ENCODE data around the gene NSDHL. TPM values are rescaled to one million over a fixed set of nuclear protein-coding genes. Genes with fewer than 3 reads are reported as not detected.

NSDHL gene
- total RNA-seq, 1 donor: 11.6 TPM

DNA sequence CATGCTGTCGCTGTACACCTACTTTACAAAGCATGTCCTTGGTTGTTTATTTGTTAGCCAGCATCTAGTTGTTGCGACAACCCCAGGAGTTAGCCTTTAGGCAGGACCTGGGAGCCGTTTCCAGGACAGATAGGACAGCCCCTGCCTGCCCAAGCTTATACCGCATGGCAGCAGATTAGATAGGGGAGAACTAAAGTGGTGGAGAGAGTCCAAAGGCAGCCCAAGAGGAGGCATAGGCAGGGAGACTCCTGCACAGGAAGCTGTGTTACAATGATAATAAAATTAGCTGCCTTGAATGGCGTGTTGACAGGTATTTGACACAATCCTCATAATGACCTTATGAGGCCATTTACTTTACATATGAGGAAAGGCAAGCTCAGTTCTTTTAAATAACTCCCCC lies 13.0 kb downstream of the NSDHL start:
- DNase-seq (ENCODE audit: low read depth in 2 of 3, low spot score in 2 of 3): peak in 1 of 3 donors; percentile 5

DNA sequence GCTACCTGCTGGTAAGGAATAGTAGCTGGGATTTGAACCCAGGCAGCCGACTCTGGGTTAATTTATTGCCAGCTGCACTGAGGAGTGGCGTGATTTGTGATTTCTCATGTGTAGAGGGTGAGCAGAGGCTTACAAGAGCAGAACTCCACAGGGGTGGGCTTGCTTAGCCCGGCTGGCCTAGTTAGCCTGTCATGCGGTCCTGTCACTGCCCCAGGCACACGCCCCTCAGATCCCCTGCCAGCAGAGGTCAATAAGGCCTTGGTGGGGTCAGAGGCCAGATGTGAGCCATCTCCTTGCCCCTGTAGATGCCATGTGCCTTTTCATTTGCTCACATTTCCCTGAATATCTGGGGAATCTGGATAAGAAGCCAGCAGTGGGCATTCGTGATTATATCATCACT lies 13.4 kb downstream of the NSDHL start:
- DNase-seq (ENCODE audit: low read depth in 2 of 3, low spot score in 2 of 3): no peak

DNA sequence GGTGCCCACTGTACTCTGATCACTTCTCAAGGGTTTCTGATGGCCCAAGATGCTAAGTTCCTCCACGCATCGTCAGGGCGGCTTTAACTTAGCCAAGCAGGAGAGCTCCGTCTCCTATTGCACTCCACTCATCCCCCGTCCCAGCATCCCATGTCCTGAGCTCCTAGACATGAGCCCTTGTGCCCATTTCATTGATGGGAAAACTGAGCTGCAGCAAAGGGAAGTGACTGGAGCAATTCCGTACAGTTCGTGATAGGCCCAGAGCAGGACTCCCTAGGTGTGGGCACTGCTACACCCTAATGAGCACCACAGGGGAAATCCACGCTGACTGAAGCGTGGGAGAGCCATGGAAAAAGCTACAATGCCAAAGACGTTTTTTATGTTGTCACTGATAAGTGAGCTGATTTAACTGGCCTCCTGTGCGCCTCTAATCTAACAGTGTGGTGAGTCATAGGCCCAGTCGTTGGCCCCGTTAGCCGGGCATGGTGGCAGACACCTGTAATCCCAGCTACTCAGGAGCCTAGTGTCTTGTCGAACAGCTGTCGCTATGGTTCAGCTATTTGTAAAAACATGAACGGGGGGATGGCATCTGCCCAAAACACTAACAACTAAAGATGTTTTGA lies 14.9 kb downstream of the NSDHL start:
- DNase-seq (ENCODE audit: low read depth in 2 of 3, low spot score in 2 of 3): no peak

DNA sequence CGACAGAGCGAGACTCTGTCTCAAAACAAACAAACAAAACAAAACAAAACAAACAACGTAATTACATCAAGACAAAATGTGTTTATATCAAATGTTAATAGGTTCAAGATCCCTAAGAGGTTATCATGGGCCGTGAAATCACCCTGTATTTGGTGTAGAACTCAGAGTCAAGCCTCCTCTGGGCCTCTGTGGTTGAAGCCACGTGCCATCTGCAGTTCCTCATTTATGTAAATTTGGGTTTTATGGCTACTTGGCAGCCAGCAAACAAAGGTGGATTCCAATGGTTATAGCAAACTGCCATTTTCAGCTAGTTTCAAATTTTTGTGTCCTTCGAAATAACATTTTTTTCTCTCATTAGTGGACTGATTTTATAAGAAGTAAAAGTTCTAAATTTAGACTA lies 16.4 kb downstream of the NSDHL start:
- DNase-seq (ENCODE audit: low read depth in 2 of 3, low spot score in 2 of 3): peak in 2 of 3 donors; percentile 9 to 48

DNA sequence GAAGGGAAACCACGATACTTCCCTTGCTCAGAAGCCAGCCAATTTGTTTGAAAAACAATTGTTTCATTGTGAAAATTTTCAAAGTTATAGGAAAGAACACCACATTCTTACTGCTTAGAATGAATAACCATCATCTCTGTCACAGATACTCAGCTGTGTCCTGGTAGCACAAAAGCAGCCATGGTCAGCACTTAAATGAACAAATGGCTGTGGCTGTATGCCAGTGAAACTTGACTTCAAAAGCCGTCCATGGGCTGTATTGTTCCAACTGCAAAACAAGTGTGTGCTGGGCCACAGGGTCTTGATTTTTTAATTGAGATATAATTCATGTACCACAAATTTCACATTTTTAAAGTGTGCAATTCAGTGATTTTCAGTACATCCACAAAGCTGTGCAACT lies 19.6 kb downstream of the NSDHL start:
- no peak for DNase-seq (ENCODE audit: low read depth in 2 of 3, low spot score in 2 of 3)

DNA sequence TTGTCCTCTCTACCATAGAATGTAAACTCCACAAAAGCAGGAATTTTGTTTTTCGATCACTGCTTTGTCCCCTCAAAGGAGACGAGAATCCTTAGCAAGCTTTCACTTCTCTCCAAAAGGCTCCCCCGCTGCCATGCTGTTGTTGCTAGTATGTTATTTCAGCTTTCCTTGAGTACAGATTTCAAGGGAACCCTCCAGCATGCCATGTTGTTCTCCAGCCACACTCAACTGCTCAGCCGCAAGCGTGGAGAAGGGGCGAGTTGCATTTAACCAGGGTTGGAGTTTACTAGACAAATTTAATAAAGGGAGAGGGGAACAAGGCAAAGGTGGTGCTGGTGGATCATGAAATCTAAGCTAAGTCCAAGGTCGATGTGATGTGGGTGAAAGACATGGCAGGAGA lies 23.1 kb downstream of the NSDHL start:
- DNase-seq (ENCODE audit: low read depth in 2 of 3, low spot score in 2 of 3): no peak

DNA sequence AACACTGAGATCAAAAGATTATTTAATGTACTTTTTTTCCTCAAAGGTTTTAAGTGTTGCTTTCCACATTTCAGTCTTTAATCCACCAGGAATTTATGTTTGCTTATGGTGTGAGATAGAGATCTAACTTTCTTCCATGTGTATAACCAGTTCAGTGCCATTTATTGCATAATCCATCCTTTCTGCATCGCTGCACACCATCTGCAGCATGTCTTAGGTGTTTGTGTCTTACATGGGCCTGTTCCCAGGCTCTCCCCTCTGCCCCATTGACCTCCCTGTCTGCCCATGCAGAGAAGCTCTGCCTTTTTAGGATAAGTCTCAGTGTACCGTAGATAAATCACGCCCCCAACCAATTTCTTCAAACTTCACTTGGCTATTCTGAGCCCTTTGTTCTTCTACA lies 30.3 kb downstream of the NSDHL start:
- no peak for DNase-seq (ENCODE audit: low read depth in 2 of 3, low spot score in 2 of 3)

DNA sequence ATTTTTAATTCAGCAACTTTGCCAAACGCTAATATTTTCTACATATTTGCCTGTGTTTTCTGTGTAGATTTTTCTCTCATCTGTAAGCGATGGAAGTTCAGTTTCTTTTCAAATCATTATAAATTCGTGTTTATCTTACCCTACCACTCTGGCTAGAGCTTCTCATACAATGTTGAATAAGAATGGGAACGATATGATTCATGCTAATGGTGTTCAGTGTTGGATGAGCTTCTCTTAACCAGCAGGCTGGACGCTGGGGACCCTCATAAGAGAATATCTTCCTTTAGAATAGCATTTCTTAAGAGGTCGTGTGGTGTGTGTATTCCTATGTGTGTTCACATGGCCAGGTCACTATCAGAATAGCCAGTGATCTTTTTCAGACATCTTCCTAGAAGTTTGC lies 31.0 kb downstream of the NSDHL start:
- no peak for DNase-seq (ENCODE audit: low read depth in 2 of 3, low spot score in 2 of 3)

DNA sequence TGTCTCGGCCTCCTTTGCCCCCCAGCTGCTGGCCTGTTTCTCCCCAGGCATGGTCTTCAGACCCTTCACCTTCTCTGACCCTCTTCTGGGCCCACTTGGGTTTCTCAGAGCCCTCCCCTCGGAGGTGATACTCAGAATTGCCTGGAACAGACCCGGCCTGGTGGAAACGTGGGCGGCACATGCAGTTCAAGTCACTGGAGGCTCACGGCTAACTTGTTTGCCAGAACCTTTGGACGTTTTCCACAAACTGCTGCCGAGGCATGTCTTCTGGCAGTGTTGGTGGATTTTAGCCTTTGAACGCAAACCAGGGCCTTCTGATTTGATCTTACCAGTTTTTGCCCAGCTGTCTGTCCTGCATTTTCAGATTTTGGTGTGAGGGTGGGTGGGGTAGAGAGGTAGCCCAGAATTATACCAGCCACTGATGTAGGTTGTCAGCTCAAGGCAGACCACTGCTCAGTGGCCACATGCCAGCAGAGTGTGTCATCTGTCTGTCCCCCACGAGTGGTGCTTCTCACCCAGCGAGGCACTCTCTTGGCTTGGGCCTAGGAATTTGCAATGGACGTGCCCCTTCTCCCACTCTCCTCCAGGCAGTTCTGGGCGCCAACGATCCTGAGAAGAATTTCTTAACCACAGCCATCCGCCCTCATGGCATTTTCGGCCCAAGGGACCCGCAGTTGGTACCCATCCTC lies 34.5 kb downstream of the NSDHL start:
- no peak for DNase-seq (ENCODE audit: low read depth in 2 of 3, low spot score in 2 of 3)

DNA sequence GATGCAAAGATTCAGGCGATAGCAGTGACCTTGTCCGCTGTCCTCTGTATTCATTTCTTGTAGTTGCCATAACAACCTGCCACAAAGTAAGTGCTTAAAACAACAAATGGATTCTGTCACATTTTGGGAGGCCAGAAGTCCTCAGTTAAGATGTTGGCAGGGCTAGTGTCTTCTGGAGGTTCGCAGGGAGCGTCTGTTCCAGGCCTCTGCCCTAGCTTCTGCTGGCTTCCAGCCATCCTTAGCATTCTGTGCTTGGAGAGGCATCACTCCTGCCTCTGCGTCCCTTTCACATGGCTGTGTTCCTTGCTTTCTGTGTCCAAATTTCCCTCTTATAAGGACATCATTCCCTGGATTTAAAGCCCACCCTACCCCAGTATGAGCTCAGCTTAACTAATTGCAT lies 35.5 kb downstream of the NSDHL start:
- no peak for DNase-seq (ENCODE audit: low read depth in 2 of 3, low spot score in 2 of 3)

DNA sequence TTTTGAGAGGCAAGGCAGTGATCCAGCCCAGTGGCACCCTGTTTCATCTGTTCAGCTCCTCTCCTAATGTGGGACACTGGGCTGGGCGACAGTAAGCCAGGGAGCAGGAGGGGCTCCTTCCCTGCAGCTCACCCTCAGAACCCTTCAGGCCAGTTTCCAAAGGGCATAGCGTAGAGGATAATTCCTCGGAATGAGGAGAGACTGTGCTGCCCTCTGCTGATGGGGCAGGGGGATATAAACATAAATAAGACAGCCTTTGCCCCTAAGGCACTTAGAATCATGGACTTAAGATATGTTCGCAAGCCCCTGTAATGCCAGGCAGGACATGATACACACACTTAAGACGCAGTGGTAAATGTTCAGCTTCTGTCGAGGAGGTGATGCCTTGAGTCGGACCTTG lies 39.1 kb downstream of the NSDHL start:
- DNase-seq (ENCODE audit: low read depth in 2 of 3, low spot score in 2 of 3): no peak

DNA sequence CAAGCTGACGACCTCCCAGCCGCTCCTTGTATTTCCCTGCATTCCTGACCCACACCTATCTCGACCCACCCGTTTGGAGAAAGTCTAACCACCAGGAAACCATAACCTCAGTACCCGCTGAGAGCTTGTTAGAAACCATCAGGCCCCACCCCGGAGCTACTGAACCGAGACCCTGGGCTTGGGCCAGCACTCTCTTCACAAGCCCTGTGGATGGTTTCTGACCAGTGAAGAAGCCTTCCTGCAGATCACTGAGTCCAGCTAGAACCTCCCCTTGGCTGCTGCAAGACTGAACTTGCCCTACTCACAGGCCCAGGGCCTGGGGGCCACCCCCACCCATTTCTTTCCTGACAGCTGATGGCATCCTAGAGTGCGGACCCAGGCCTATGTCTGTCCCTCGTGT lies 40.4 kb downstream of the NSDHL start:
- DNase-seq (ENCODE audit: low read depth in 2 of 3, low spot score in 2 of 3): no peak

DNA sequence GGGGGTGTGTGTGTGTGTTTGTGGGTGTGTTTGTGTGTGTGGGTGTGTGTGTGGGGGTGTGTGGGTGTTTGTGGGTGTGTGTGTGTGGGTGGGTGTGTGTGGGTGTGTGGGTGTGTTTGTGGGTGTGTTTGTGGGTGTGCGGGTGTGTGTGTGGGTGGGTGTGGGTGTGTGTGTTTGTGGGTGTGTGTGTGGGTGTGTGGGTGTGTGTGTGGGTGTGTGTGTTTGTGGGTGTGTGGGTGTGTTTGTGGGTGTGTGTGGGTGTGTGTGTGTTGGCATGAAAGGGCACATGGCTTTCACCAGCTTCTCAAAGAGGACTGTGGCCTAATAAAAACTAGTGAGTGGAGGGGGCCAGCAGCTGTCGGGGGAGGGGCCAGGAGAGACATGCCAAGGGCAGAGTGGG lies 41.7 kb downstream of the NSDHL start:
- no peak for DNase-seq (ENCODE audit: low read depth in 2 of 3, low spot score in 2 of 3)

DNA sequence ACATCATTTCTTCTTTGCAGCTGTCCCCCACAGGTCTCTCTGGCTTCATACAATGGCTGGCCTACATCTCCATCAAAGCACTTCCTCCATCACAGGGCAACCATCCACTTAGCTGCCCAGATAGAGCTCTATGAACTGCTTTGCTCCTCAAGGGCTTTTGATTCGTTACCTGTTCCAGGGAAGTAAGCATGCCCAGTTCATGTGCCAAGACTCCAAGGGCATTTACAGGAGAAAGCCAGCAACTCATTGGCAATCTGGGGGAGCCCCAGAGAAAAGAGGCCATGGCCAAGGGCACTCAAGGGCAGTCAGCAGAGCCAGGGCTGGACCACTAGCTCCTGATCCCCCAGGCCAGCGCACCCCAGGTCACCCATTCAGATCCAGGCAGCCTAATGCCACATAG lies 42.5 kb downstream of the NSDHL start:
- no peak for DNase-seq (ENCODE audit: low read depth in 2 of 3, low spot score in 2 of 3)

DNA sequence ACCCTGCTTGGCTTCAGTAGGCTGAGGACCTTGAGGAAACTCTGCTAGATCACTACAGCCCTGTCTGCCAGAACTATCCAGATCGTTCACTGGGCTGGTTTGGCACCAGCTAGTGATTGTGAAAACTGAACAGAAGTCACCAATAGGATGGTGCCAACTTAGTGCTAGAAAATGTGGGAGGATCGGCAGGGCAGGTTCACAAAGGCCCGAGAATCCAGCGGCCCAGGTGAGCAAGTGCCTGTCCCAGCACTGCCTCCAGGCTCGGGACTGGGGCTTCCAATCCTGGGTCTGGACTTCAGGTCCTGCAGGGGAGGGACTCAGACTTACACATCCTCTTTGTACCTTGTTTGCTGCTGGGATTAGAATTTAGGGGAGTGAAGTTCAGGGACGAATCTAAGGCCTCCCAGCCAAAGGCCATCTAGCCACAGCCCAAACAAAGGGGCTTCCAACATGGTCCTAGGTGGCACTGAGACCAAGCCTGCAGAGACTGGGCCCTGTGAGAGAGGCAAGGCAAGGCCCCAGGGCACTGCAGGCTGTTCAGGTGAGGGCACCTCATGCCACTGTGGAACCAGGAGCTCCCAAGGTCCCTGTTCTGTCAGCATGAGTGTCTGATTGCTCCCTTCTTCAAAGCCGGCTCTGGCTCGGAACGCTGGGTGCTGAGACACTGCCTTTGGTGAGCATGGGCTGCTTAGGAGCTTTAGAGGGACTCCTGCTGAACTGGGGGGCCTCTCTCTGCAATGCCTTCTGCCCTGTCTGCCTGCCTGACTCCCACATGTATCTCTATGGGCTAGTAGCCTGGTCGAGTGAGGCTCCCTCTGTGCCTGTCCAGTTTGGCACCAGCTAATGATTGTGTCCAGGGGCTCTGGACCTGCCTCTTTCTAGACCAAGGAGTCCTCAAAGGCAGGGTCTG lies 46.3 kb downstream of the NSDHL start:
- DNase-seq (ENCODE audit: low read depth in 2 of 3, low spot score in 2 of 3): no peak

DNA sequence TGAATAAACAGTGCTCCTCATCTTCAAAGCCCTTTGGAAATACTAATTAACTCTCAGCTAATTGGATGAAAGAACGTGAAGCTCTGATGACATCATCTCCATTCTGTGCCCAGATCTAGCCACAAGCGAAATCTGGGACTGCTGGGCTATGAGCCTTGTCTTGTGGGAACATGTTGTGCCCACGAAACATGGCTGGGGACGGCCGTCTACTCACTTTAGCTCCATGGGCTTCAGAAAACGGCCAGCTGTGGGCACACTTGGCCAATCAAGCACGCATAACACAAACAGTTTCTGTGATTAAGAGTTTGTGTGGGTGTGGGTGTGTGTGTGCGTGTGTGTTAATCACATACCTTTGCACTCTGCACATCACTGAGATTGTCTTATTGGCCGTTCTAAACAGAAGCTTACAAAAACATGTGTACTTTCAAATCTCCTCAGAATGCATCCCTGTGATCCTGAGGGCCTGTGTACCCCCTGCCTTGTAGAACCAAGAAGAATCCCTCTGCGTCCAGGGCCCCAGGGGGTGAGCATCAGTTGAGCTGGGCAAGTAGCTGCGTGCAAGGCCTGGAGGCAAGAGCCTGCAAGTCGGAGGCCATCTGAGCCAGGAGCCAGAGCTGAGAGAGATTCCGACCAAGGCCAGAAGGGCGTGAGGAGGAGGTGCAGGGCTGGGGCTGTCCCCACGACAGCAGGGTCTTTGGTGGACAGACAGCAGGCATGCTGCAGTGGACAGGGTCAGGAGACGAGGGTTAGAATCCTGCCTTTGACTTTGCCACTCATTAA lies 48.3 kb downstream of the NSDHL start:
- no peak for DNase-seq (ENCODE audit: low read depth in 2 of 3, low spot score in 2 of 3)

DNA sequence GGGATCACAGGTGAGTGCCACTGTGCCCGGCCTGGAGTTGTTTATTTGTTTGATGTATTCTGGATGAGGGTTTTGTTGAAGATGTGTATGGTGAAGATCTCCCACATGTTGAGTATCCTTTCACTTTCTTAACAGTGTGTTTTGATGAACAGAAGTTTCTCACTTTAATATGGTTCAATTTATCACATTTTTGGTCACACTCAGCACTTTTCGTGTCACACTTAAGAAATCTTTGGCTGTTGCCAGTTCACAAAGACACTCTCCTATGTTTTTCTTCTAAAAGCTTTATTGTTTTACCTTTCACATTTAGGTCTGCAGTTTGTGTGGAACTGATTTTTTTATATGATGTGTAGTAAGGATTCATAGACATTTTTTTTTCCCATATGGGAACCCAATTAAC lies 50.4 kb downstream of the NSDHL start:
- DNase-seq (ENCODE audit: low read depth in 2 of 3, low spot score in 2 of 3): no peak

DNA sequence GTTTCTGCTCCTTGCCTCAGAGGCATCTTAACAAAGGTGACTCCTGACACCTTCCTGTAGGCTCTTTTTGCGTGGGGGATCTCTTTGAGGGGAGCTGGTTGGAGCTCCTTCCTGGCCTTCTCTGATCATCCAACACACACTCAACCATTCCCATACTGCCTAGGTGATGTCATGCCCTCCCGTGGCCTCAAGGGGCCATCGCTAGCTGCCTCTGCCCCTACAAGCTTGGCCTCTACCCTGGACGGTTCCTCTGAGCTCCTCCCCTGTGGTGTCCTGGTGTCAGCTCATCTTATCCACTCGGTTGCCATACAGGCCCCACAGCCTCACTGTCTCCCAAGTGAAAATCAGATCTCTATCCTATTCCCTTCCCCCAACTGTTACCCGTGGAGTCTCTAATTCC lies 53.3 kb downstream of the NSDHL start:
- no peak for DNase-seq (ENCODE audit: low read depth in 2 of 3, low spot score in 2 of 3)

DNA sequence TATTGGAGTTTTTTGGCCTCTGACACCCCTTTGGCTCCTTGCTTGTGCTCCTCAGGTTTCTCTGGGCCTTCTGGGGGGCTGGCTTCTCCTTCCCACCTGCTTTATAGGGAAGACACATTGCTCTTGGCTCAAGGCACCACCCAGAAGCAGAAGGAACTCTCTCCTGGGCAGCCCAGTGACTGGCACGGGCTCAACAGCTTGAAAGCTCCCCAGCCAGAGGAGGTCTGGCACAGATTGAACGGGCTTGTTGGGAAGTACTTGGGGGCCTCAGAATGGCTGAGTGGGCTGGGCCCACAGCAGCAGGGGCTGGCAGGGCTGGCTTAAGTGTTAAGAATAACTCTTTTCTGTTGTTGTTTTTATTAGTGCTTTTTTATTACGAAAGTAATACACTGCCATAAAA lies 55.9 kb downstream of the NSDHL start:
- DNase-seq (ENCODE audit: low read depth in 2 of 3, low spot score in 2 of 3): no peak

DNA sequence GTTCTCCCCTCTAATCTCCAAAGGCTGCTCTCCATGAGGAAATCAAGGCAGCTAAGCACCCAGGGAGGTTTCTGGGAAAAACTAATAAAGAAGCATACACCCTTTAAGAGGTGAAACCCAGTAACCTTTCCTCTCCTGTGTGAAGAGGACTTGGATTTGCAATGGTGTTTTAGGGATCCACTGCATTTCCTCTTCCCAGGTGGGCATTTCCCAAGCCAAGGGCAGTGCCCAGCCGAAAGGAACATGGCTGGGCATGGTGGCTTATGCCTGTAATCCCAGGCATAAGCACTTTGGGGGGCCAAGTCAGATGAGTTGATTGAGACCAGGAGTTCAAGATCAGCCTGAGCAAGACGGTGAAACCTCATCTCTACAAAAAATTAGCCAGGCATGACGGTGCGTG lies 61.6 kb downstream of the NSDHL start:
- DNase-seq (ENCODE audit: low read depth in 2 of 3, low spot score in 2 of 3): no peak
